Measurements from ENCODE around the gene WNT2B.

WNT2B gene

GRCh38 chr1:112522621-112523020 is 13.9 kb downstream of the WNT2B start:
- in situ Hi-C loops (cut with HindIII; ENCODE audit: low pct_unique_long_range_greater_than_20kb, low sequenced_read_pairs) = no loop called here
- no peak for TF ChIP-seq JUND (IDR thresholded peaks at IDR 0.05; ENCODE audit: low read depth)
- DNase-seq (ENCODE audit: low read depth in 1 of 2, low spot score in 1 of 2) = no peak

- DNase-seq (ENCODE audit: low read depth in 1 of 2, low spot score in 1 of 2) = peak in 1 of 2 experiments; percentile 38
- TF ChIP-seq JUND (IDR thresholded peaks at IDR 0.05; ENCODE audit: low read depth) = no peak
- in situ Hi-C loops (cut with HindIII; ENCODE audit: low pct_unique_long_range_greater_than_20kb, low sequenced_read_pairs) = no loop called here
Measured at GRCh38 chr1:112524251-112524650, 15.5 kb downstream of the WNT2B start.

GRCh38 chr1:112524986-112525385 is 16.2 kb downstream of the WNT2B start:
- TF ChIP-seq JUND (IDR thresholded peaks at IDR 0.05; ENCODE audit: low read depth) = no peak
- no peak for DNase-seq (ENCODE audit: low read depth in 1 of 2, low spot score in 1 of 2)
- in situ Hi-C loops (cut with HindIII; ENCODE audit: low pct_unique_long_range_greater_than_20kb, low sequenced_read_pairs) = no loop called here

GRCh38 chr1:112527266-112528010 is 18.7 kb downstream of the WNT2B start:
- in situ Hi-C loops (cut with HindIII; ENCODE audit: low pct_unique_long_range_greater_than_20kb, low sequenced_read_pairs) = no loop called here
- no peak for TF ChIP-seq JUND (IDR thresholded peaks at IDR 0.05; ENCODE audit: low read depth)
- no peak for DNase-seq (ENCODE audit: low read depth in 1 of 2, low spot score in 1 of 2)

GRCh38 chr1:112528076-112528475 is 19.3 kb downstream of the WNT2B start:
- TF ChIP-seq JUND (IDR thresholded peaks at IDR 0.05; ENCODE audit: low read depth) = no peak
- no peak for DNase-seq (ENCODE audit: low read depth in 1 of 2, low spot score in 1 of 2)
- in situ Hi-C loops (cut with HindIII; ENCODE audit: low pct_unique_long_range_greater_than_20kb, low sequenced_read_pairs) = no loop called here

GRCh38 chr1:112529301-112529700 is 20.5 kb downstream of the WNT2B start:
- TF ChIP-seq JUND (IDR thresholded peaks at IDR 0.05; ENCODE audit: low read depth) = no peak
- DNase-seq (ENCODE audit: low read depth in 1 of 2, low spot score in 1 of 2) = no peak
- in situ Hi-C loops (cut with HindIII; ENCODE audit: low pct_unique_long_range_greater_than_20kb, low sequenced_read_pairs) = no loop called here

- DNase-seq (ENCODE audit: low read depth in 1 of 2, low spot score in 1 of 2) = no peak
- in situ Hi-C loops (cut with HindIII; ENCODE audit: low pct_unique_long_range_greater_than_20kb, low sequenced_read_pairs) = no loop called here
- no peak for TF ChIP-seq JUND (IDR thresholded peaks at IDR 0.05; ENCODE audit: low read depth)
Measured at GRCh38 chr1:112530832-112531231, 22.1 kb downstream of the WNT2B start.

GRCh38 chr1:112532064-112532463 is 23.3 kb downstream of the WNT2B start:
- in situ Hi-C loops (cut with HindIII; ENCODE audit: low pct_unique_long_range_greater_than_20kb, low sequenced_read_pairs) = no loop called here
- DNase-seq (ENCODE audit: low read depth in 1 of 2, low spot score in 1 of 2) = no peak
- no peak for TF ChIP-seq JUND (IDR thresholded peaks at IDR 0.05; ENCODE audit: low read depth)

GRCh38 chr1:112533029-112533428 is 24.3 kb downstream of the WNT2B start:
- DNase-seq (ENCODE audit: low read depth in 1 of 2, low spot score in 1 of 2) = no peak
- in situ Hi-C loops (cut with HindIII; ENCODE audit: low pct_unique_long_range_greater_than_20kb, low sequenced_read_pairs) = no loop called here

GRCh38 chr1:112536561-112536960 is 27.8 kb downstream of the WNT2B start:
- no peak for DNase-seq (ENCODE audit: low read depth in 1 of 2, low spot score in 1 of 2)
- TF ChIP-seq JUND (IDR thresholded peaks at IDR 0.05; ENCODE audit: low read depth) = no peak
- in situ Hi-C loops (cut with HindIII; ENCODE audit: low pct_unique_long_range_greater_than_20kb, low sequenced_read_pairs) = no loop called here

More at GRCh38 chr1:112533029-112533428, 24.3 kb downstream of the WNT2B start:
- no peak for TF ChIP-seq JUND (IDR thresholded peaks at IDR 0.05; ENCODE audit: low read depth)

- DNase-seq (ENCODE audit: low read depth in 1 of 2, low spot score in 1 of 2) = no peak
- in situ Hi-C loops (cut with HindIII; ENCODE audit: low pct_unique_long_range_greater_than_20kb, low sequenced_read_pairs) = no loop called here
- no peak for TF ChIP-seq JUND (IDR thresholded peaks at IDR 0.05; ENCODE audit: low read depth)
Measured at GRCh38 chr1:112537456-112537855, 28.7 kb downstream of the WNT2B start.

- no peak for TF ChIP-seq JUND (IDR thresholded peaks at IDR 0.05; ENCODE audit: low read depth)
- no peak for DNase-seq (ENCODE audit: low read depth in 1 of 2, low spot score in 1 of 2)
- in situ Hi-C loops (cut with HindIII; ENCODE audit: low pct_unique_long_range_greater_than_20kb, low sequenced_read_pairs) = no loop called here
Measured at GRCh38 chr1:112538883-112539282, 30.1 kb downstream of the WNT2B start.

- no peak for TF ChIP-seq JUND (IDR thresholded peaks at IDR 0.05; ENCODE audit: low read depth)
- no peak for DNase-seq (ENCODE audit: low read depth in 1 of 2, low spot score in 1 of 2)
- in situ Hi-C loops (cut with HindIII; ENCODE audit: low pct_unique_long_range_greater_than_20kb, low sequenced_read_pairs) = no loop called here
Measured at GRCh38 chr1:112540226-112540794, 31.5 kb downstream of the WNT2B start.
